Type B pancreatic cell (in vitro differentiated cells): Measurements from ENCODE around the gene CUX1. TPM values are rescaled to one million over a fixed set of nuclear protein-coding genes. Genes with fewer than 3 reads are reported as not detected.

Experiments used
- DNase-seq: peaks from one replicate; pipeline ENCODE4 v3.0.0; 2021; ENCODE audit warnings: mixed read lengths; ENCODE audit not compliant: unreplicated experiment; ENCODE audit errors: extremely low spot score
- H3K27ac Mint-ChIP-seq: 2 replicates; pipeline ENCODE4 v1.8.0; 2021; ENCODE audit warnings: mild to moderate bottlenecking, mixed read lengths
- H3K27me3 Mint-ChIP-seq: 2 replicates; pipeline ENCODE4 v1.8.0; 2021; ENCODE audit warnings: mixed read lengths
- H3K36me3 Mint-ChIP-seq: 2 replicates; pipeline ENCODE4 v1.8.0; 2021; ENCODE audit warnings: mixed read lengths
- H3K4me1 Mint-ChIP-seq: one replicate; pipeline ENCODE4 v1.8.0; 2021; ENCODE audit warnings: mixed read lengths; ENCODE audit not compliant: unreplicated experiment
- H3K4me3 Mint-ChIP-seq: 2 replicates; pipeline ENCODE4 v1.8.0; 2021; ENCODE audit warnings: mild to moderate bottlenecking, mixed read lengths
- H3K9me3 Mint-ChIP-seq: 2 replicates; pipeline ENCODE4 v1.8.0; 2021; ENCODE audit warnings: mixed read lengths
- CTCF ChIP-seq: fragments of 200-600 bp; sonication (generic); conservative IDR thresholded peaks from 2 replicates; pipeline ENCODE4 v1.5.0; 2021; ENCODE audit warnings: antibody characterized with exemption, mild to moderate bottlenecking
- total RNA-seq: library from RNA; stranded (reverse); gene quantifications from 2 replicates; pipeline ENCODE4 v1.2.1, GENCODE V29; 2021; ENCODE audit warnings: low replicate concordance

CUX1 gene
- total RNA-seq, 1 donor from 2014 or later = 76.4 TPM

GRCh38 chr7:102234801-102235550 lies 417.6 kb downstream of the CUX1 start:
- Mint-ChIP-seq H3K4me1 (peaks cover 8% of the 10 kb centered on the region), H3K36me3 (no peaks in the 10 kb centered on the region)

GRCh38 chr7:102236102-102236501 lies 418.7 kb downstream of the CUX1 start:
- peaks cover 8% of the 10 kb centered on the region for H3K4me1 Mint-ChIP-seq
- no peak overlapping the region for H3K4me3 Mint-ChIP-seq
- no peaks in the 10 kb centered on the region for H3K36me3 Mint-ChIP-seq
- no peaks in the 10 kb centered on the region for H3K9me3 Mint-ChIP-seq
- H3K27ac Mint-ChIP-seq = peak overlapping the region; percentile 24
- TF ChIP-seq CTCF = no peak
- no peak for DNase-seq
- H3K27me3 Mint-ChIP-seq = no peaks in the 10 kb centered on the region

More at GRCh38 chr7:102234801-102235550, 417.6 kb downstream of the CUX1 start:
- H3K9me3 Mint-ChIP-seq = no peaks in the 10 kb centered on the region
- no peak for TF ChIP-seq CTCF
- DNase-seq = no peak
- no peaks in the 10 kb centered on the region for H3K27me3 Mint-ChIP-seq
- no peak overlapping the region for H3K4me3 Mint-ChIP-seq
- H3K27ac Mint-ChIP-seq = no peak overlapping the region

- no peak for DNase-seq
- Mint-ChIP-seq H3K27ac (peak overlapping the region; percentile 24), H3K36me3 (no peaks in the 10 kb centered on the region)
These were observed 419.3 kb downstream of the CUX1 start for GRCh38 chr7:102236592-102237287.

GRCh38 chr7:102239206-102239820 lies 421.9 kb downstream of the CUX1 start:
- DNase-seq = no peak
- TF ChIP-seq CTCF = no peak
- no peak overlapping the region for H3K4me3 Mint-ChIP-seq
- no peak overlapping the region for H3K27ac Mint-ChIP-seq
- no peaks in the 10 kb centered on the region for H3K27me3 Mint-ChIP-seq
- peaks cover 8% of the 10 kb centered on the region for H3K4me1 Mint-ChIP-seq
- H3K9me3 Mint-ChIP-seq = no peaks in the 10 kb centered on the region
- no peaks in the 10 kb centered on the region for H3K36me3 Mint-ChIP-seq

More at GRCh38 chr7:102236592-102237287, 419.3 kb downstream of the CUX1 start:
- H3K4me3 Mint-ChIP-seq = no peak overlapping the region
- no peaks in the 10 kb centered on the region for H3K27me3 Mint-ChIP-seq
- H3K4me1 Mint-ChIP-seq = peaks cover 8% of the 10 kb centered on the region
- TF ChIP-seq CTCF = peak; percentile 93
- H3K9me3 Mint-ChIP-seq = no peaks in the 10 kb centered on the region

- no peaks in the 10 kb centered on the region for H3K27me3 Mint-ChIP-seq
- peaks cover 5% of the 10 kb centered on the region for H3K4me1 Mint-ChIP-seq
- no peak overlapping the region for H3K4me3 Mint-ChIP-seq
- no peaks in the 10 kb centered on the region for H3K36me3 Mint-ChIP-seq
- H3K9me3 Mint-ChIP-seq = no peaks in the 10 kb centered on the region
- no peak for TF ChIP-seq CTCF
- DNase-seq = no peak
- no peak overlapping the region for H3K27ac Mint-ChIP-seq
These were observed 424.0 kb downstream of the CUX1 start for GRCh38 chr7:102241431-102241830.
